CD4-positive, alpha-beta T cell treated with Interferon alpha-2 for 1 hour (primary cell): ENCODE data around the gene DLGAP1.

Experiments used
- DNase-seq, 2 donors: peaks; one replicate each; pipeline ENCODE4 v3.0.0-alpha.2; 2020 to 2022

The DLGAP1 gene

DNA sequence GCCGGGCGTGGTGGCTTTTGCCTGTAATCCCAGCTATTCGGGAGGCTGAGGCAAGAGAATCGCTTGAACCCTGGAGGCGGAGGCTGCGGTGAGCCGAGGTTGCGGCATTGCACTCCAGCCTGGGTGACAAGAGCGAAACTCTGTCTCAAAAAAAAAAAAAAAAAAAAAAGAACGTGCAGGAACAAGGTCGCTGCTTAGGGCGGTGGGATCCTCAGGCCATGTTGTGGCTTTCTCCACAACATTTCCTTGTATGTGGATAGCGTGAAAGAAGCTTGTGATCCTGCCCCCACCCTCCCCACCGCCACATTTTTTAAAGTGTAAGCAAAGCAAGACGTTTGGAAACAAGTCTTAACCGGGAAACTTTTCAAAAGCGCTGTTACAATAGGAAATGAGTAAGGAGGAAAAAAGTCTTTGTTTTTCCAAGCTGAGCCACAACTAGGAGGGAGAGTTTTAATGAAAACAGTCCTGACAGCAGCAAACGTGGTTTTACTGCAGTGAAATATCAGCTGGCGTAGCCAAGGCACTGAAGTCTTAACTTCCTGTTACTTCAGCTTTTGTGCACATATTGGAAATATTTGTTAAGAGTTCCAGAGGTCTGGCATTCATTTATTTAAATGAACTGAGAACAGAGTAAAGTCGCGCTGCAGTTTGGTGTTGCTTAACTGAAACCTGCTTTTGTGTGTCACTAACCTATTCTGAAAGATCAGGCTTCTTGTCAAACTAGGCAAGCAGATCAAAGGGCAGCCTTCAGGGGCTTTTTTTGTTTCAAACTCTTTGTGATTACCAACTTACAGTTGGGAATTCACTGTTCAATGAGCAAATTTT, 1001.4 kb downstream of the DLGAP1 start:
- DNase-seq = peak; percentile 10 to 60

DNA sequence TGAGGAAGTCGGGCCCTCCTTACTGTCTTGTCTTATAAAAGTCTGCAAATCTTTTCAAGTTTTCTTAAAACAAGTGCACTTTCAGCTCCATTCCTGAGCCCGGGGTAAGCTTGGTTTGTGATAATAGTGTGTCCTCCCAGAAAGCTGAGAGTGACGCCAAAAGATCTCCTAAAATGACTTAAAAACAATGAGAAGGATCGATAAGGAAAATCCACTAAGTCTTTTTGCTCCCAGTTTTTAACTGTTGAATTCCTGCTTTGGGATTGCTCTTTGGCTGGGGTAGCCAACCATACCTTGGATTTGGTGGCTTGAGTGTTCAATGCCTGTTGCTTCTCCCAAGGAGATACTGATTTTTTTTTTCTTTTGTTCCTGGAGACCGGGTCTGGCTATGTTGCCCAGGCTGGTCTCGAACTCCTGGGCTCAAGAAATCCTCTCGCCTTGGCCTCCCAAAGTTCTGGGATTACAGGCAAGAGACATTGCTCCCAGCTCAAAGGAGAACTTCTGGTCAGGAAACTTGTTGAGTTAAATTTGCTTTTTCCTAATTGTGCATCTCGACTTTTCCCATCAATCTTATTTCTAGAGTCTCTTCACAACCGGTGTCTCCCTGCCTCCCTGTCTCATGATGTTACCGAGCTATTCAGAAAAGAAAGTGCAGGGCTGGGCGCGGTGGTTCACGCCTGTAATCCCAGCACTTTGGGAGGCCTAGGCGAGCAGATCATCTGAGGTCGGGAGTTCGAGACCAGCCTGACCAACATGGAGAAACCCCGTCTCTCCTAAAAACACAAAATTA, 1002.2 kb downstream of the DLGAP1 start:
- no peak for DNase-seq

- peak; percentile 25 to 45 for DNase-seq
Measured at GRCh38 chr18:3451989-3452749, 1002.9 kb downstream of the DLGAP1 start.

- peak; percentile 80 to 86 for DNase-seq
Measured at GRCh38 chr18:3451183-3451988, 1003.7 kb downstream of the DLGAP1 start.

- DNase-seq = no peak
Measured at GRCh38 chr18:3450799-3451182, 1004.3 kb downstream of the DLGAP1 start.

DNA sequence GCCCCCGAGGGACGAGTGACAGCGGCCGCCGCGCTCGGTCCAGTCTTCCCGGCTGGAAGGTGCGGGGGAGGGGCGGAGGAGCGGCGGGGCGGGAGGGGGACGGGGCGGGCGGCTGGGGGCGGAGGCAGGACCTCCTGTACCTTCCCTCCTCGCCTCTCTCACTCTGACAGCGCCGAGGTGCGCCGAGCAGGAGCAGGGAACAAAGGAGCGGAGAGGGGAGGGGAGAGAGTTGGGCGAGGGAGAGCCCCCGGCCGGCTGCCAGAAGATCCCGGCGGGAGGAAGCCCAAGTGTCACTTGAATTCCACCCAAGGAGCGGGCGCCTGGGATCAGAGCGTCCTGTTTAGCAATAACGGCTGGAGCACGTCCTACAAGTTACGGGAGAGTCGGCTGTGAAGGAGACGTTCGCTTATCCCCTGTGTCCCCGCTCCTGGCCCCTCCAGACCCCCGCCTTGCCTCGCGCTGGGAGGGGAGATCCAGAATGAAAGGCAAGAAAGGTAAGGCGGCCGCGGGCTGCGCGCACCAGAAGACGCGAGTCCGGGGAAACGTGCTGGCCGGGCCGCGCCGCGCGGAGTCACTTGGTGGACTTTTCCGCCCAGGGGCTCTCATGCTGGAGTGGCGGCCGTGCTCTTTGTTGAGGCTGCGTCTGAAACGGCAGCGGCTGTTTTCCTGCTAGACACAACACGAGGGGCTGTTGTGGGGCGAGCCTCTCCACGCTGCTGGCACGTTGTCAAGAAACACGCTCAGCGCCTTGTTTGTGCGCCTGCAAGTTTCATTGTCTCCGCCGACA, 1004.9 kb downstream of the DLGAP1 start, which contains the start of gene TGIF1:
Gene TGIF1, plus strand, starts transcription at position 161 of the 787 bp plus-strand sequence. Its CDS starts 318 bp downstream, at position 479.
- DNase-seq = peak; percentile 76 to 80

DNA sequence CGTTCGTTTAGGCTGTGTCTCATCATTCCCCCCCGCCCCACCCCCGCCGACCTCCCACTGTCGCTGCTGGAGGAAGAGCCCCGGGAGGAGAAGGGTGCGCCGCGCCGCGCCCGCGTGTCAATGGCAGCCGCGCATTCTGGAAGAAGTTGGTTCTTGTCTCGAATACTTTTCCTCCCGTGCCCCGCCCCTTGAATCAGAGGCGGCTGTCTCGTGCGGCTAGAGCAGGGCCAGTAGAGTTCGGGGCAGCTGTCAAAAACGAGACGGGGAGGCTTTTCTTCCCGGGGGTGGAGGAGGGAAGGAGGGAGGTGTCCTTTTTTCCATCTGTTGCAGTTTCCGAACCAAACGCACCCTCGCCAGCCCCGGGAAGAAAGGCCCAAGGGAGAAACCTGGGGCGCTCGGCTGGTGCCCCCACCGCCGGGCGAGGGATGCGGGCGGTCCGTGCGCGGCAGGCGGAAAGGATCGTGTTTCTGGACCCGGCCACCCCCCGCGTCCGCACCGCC, 1005.5 kb downstream of the DLGAP1 start:
- no peak for DNase-seq

- peak; percentile 86 to 89 for DNase-seq
Measured at GRCh38 chr18:3448838-3449511, 1006.1 kb downstream of the DLGAP1 start.

GRCh38 chr18:3447895-3448837, 1006.9 kb downstream of the DLGAP1 start:
- peak; percentile 90 to 91 for DNase-seq

- DNase-seq = peak in 1 of 2 donors; percentile 22
Measured at GRCh38 chr18:3447068-3447894, 1007.8 kb downstream of the DLGAP1 start.
